ENCODE results near the gene RBM38. TPM values are rescaled to one million over a fixed set of nuclear protein-coding genes. Genes with fewer than 3 reads are reported as not detected.

The RBM38 gene
- total and polyA plus RNA-seq, 2 of the 13 experiments (the other 11 are each of a cell fraction or from before 2014, with no cell fraction given), result 24.2 to 34.2 TPM

DNA sequence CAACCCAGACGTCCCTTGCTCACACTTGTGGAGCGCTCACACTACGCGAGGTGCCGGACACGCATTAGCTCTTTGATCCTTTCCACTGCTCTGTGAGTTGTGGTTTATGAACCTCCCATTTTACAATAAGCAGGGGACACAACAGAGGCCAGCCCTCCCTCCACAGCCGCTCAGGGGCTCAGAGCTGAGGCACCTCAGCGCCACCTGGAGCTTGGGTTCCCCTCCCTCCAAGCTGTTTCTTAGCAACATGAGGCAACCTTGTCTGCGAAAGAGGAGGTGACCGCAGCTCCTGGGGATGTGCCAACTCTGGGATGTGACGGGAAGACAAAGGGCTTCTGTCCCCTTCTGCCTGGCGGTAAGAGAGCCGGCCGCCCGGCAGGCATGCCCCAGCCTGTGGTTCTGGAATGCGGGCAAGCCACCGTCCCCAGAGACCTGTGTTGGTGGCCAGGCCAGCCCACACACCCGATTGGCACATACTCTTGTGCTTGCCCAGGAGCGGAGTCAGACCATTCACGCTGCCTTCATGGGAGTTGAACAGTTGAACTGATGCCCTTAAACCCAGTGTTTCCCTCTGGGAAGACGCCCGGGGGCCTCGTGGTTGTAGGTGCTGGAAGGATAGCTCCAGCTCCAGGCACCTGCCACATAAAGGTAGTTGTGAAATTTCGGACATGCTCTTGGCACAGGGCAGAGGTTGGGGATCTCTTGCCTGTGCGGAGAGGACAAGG is 44.5 kb downstream of the RBM38 start:
- 1% methylated on average over 24 of the region's 25 CpGs for WGBS (ENCODE audit: low lambda C conversion rate)
- intact Hi-C loops (cut with micrococcal nuclease; ENCODE audit: unreplicated experiment), result loop anchor here (1.0 kb wide), 1 partner anchor 60 kb away; no protein-coding TSS in a partner anchor
- Histone ChIP-seq H3K4me2 (ENCODE audit: low read depth, low read length) (peak overlapping the region; percentile 59), H3K27ac (ENCODE audit: extremely low read length, insufficient read depth, low read length) (no peak overlapping the region), H3K4me3 (replicated peaks in 1 of 3; ENCODE audit: insufficient read depth in 1 of 3, low read depth in 2 of 3, low read length in 3 of 3) (peak overlapping the region in 1 of 3 experiments; percentile 14; a peak in 1 of 6 replicates), H3K4me1 (ENCODE audit: insufficient read depth, low read length) (peaks cover 48% of the 10 kb centered on the region), H4K20me1 (ENCODE audit: insufficient read depth, low read length) (no peaks in the 10 kb centered on the region; the same call in 1 of the 2 replicates), H3K9ac (ENCODE audit: insufficient read depth, low read depth, low read length) (peak overlapping the region; percentile 42; the same call in 1 of the 2 replicates), H3K9me3 (ENCODE audit: low read length) (no peaks in the 10 kb centered on the region), H3K27me3 (ENCODE audit: control insufficient read depth in 1 of 2, insufficient read depth in 2 of 2, low read length in 2 of 2) (peaks cover 2 to 38% of the 10 kb centered on the region in 2 experiments), H3K79me2 (ENCODE audit: insufficient read depth, low read length) (no peaks in the 10 kb centered on the region), H3K36me3 (replicated peaks in 1 of 2; ENCODE audit: control insufficient read depth in 1 of 2, insufficient read depth in 2 of 2, low read length in 2 of 2) (no peaks in the 10 kb centered on the region), H2AFZ (ENCODE audit: low read length) (no peak overlapping the region)
- BruUV-seq (replicated peaks), result no TSS peak
- CTCF ChIA-PET (ENCODE audit: low intra/inter-chr PET ratio, low total read pairs), result interaction anchor here (0.9 kb wide), 1 partner anchor 53 kb away, joined by 5 read pairs; no protein-coding TSS in a partner anchor
- POLR2A ChIA-PET, result interaction anchor here (0.7 to 1.3 kb wide), 5 partner anchors 29 to 125 kb away, joined by 3 to 9 read pairs (median 3); partner anchors contain the start of gene PCK1
- peak; percentile 98 for FAIRE-seq
- DNase-seq (ENCODE audit: low spot score), result peak; percentile 99
- peak; percentile 91 for ATAC-seq
- in situ Hi-C loops (cut with HindIII; ENCODE audit: extremely low pct_ligation_motif_present, low pct_unique_long_range_greater_than_20kb), result no loop called here
- TF ChIP-seq ZNF205 (CRISPR knock-in tag; IDR thresholded peaks at IDR 0.05), result peak; percentile 98
- TF ChIP-seq SP4 (CRISPR knock-in tag; IDR thresholded peaks at IDR 0.05), result no peak
- TF ChIP-seq, protein P1, sequence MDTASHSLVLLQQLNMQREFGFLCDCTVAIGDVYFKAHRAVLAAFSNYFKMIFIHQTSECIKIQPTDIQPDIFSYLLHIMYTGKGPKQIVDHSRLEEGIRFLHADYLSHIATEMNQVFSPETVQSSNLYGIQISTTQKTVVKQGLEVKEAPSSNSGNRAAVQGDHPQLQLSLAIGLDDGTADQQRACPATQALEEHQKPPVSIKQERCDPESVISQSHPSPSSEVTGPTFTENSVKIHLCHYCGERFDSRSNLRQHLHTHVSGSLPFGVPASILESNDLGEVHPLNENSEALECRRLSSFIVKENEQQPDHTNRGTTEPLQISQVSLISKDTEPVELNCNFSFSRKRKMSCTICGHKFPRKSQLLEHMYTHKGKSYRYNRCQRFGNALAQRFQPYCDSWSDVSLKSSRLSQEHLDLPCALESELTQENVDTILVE (CRISPR knock-in tag; IDR thresholded peaks at IDR 0.05), result no peak
- no peak; the same call in 1 of the 2 replicates for TF ChIP-seq ZNF333 (CRISPR knock-in tag; IDR thresholded peaks at IDR 0.05; ENCODE audit: borderline replicate concordance)
- no peak for TF ChIP-seq ZNF530 (CRISPR knock-in tag; IDR thresholded peaks at IDR 0.05; ENCODE audit: low read depth)
- TF ChIP-seq HOXD1 (CRISPR knock-in tag; IDR thresholded peaks at IDR 0.05), result 0 out of 2 replicates have a peak, but pooled peaks have one; percentile 38
- TF ChIP-seq, protein P2, sequence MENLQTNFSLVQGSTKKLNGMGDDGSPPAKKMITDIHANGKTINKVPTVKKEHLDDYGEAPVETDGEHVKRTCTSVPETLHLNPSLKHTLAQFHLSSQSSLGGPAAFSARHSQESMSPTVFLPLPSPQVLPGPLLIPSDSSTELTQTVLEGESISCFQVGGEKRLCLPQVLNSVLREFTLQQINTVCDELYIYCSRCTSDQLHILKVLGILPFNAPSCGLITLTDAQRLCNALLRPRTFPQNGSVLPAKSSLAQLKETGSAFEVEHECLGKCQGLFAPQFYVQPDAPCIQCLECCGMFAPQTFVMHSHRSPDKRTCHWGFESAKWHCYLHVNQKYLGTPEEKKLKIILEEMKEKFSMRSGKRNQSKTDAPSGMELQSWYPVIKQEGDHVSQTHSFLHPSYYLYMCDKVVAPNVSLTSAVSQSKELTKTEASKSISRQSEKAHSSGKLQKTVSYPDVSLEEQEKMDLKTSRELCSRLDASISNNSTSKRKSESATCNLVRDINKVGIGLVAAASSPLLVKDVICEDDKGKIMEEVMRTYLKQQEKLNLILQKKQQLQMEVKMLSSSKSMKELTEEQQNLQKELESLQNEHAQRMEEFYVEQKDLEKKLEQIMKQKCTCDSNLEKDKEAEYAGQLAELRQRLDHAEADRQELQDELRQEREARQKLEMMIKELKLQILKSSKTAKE (CRISPR knock-in tag; IDR thresholded peaks at IDR 0.05; ENCODE audit: borderline replicate concordance), result no peak; the same call in 1 of the 2 replicates
- TF ChIP-seq, protein P3, sequence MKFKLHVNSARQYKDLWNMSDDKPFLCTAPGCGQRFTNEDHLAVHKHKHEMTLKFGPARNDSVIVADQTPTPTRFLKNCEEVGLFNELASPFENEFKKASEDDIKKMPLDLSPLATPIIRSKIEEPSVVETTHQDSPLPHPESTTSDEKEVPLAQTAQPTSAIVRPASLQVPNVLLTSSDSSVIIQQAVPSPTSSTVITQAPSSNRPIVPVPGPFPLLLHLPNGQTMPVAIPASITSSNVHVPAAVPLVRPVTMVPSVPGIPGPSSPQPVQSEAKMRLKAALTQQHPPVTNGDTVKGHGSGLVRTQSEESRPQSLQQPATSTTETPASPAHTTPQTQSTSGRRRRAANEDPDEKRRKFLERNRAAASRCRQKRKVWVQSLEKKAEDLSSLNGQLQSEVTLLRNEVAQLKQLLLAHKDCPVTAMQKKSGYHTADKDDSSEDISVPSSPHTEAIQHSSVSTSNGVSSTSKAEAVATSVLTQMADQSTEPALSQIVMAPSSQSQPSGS (CRISPR knock-in tag; IDR thresholded peaks at IDR 0.05), result peak; percentile 74
- TF ChIP-seq ZNF816 (CRISPR knock-in tag; IDR thresholded peaks at IDR 0.05; ENCODE audit: borderline replicate concordance), result no peak
- TF ChIP-seq FOSL1 (CRISPR knock-in tag; IDR thresholded peaks at IDR 0.05; ENCODE audit: borderline replicate concordance), result no peak
- no peak for TF ChIP-seq ZNF703 (CRISPR knock-in tag; IDR thresholded peaks at IDR 0.05; ENCODE audit: borderline replicate concordance)
- TF ChIP-seq MYNN (CRISPR knock-in tag; IDR thresholded peaks at IDR 0.05; ENCODE audit: low read depth), result no peak
- TF ChIP-seq SNAI1 (CRISPR knock-in tag; IDR thresholded peaks at IDR 0.05; ENCODE audit: borderline replicate concordance), result no peak
- TF ChIP-seq SRSF1 (optimal IDR thresholded peaks at IDR 0.05; ENCODE audit: low read depth, low read length), result no peak
- no peak for TF ChIP-seq ZNF678 (CRISPR knock-in tag; IDR thresholded peaks at IDR 0.05)
- TF ChIP-seq ZC3H4 (CRISPR knock-in tag; IDR thresholded peaks at IDR 0.05; ENCODE audit: borderline replicate concordance), result no peak
